Liver (tissue), 9 donors: Measurements from ENCODE around the gene SLC66A2. TPM values are rescaled to one million over a fixed set of nuclear protein-coding genes. Genes with fewer than 3 reads are reported as not detected.

ENCODE experiments used
- DNase-seq: peaks from one replicate; pipeline ENCODE4 v3.0.0-alpha.2; 2017; ENCODE audit warnings: low spot score
- H3K27ac ChIP-seq, 2 donors: one replicate each; pipeline ENCODE4 v1.7.0; 2013; ENCODE audit warnings: inconsistent platforms in 2 of 2, low read length in 2 of 2, control low read depth in 1 of 2, low read depth in 1 of 2, mild to moderate bottlenecking in 1 of 2
- H3K27me3 ChIP-seq, 4 donors: one replicate each; pipeline versions ENCODE4 v1.6.1 to v1.7.0; 2013; ENCODE audit warnings: low read length in 3 of 4, inconsistent platforms in 1 of 4, mild to moderate bottlenecking in 1 of 4, moderate library complexity in 1 of 4; ENCODE audit not compliant: control insufficient read depth in 4 of 4, insufficient read depth in 4 of 4
- H3K36me3 ChIP-seq, 4 donors: one replicate each; pipeline versions ENCODE4 v1.6.1 to v1.7.0; 2013; ENCODE audit warnings: low read length in 3 of 4, mild to moderate bottlenecking in 3 of 4, low read depth in 1 of 4, moderate library complexity in 1 of 4; ENCODE audit not compliant: control insufficient read depth in 4 of 4, insufficient read depth in 3 of 4
- H3K4me1 ChIP-seq, 4 donors: one replicate each; pipeline versions ENCODE4 v1.6.1 to v1.7.0; 2013; ENCODE audit warnings: low read length in 3 of 4, mild to moderate bottlenecking in 3 of 4, moderate library complexity in 1 of 4; ENCODE audit not compliant: control insufficient read depth in 4 of 4, insufficient read depth in 4 of 4
- H3K4me3 ChIP-seq, 3 donors: one replicate each; pipeline versions ENCODE4 v1.6.1 to v1.7.0; 2013; ENCODE audit warnings: low read length in 3 of 3, control low read depth in 1 of 3, low read depth in 1 of 3, mild to moderate bottlenecking in 1 of 3
- H3K9ac ChIP-seq, 2 donors: one replicate each; pipeline ENCODE4 v1.7.0; 2013; ENCODE audit warnings: low read length in 2 of 2, mild to moderate bottlenecking in 2 of 2, moderate library complexity in 2 of 2, control low read depth in 1 of 2, low read depth in 1 of 2
- H3K9me3 ChIP-seq, 4 donors: one replicate each; pipeline versions ENCODE4 v1.6.1 to v1.7.0; 2013; ENCODE audit warnings: low read length in 3 of 4; ENCODE audit not compliant: control insufficient read depth in 4 of 4
- EGR1 ChIP-seq, 2 donors: IDR thresholded peaks; 2 replicates each; pipeline ENCODE4 v1.6.1; 2016 to 2018; ENCODE audit warnings: antibody characterized with exemption in 2 of 2, low read depth in 2 of 2
- FOXA2 ChIP-seq: IDR thresholded peaks from 2 replicates; pipeline ENCODE4 v1.6.1; 2016; ENCODE audit warnings: antibody characterized with exemption
- GABPA ChIP-seq, 2 donors: IDR thresholded peaks in 1 of 2; conservative IDR thresholded peaks in 1 of 2; 2 replicates each; pipeline ENCODE4 v1.6.1; 2016; ENCODE audit warnings: antibody characterized with exemption in 2 of 2, mild to moderate bottlenecking in 1 of 2, moderate library complexity in 1 of 2
- HNF4A ChIP-seq, 2 donors: conservative IDR thresholded peaks; 2 replicates each; pipeline ENCODE4 v1.6.1; 2016; ENCODE audit warnings: antibody characterized with exemption in 2 of 2, mild to moderate bottlenecking in 2 of 2
- JUND ChIP-seq, 2 donors: IDR thresholded peaks; 2 replicates each; pipeline ENCODE4 v1.6.1; 2016; ENCODE audit warnings: antibody characterized with exemption in 2 of 2
- MAX ChIP-seq: IDR thresholded peaks from 2 replicates; pipeline ENCODE4 v1.6.1; 2016; ENCODE audit warnings: antibody characterized with exemption
- NR2F2 ChIP-seq: IDR thresholded peaks from 2 replicates; pipeline ENCODE4 v1.6.1; 2016; ENCODE audit warnings: antibody characterized with exemption
- RAD21 ChIP-seq, 2 donors: IDR thresholded peaks; 2 replicates each; pipeline ENCODE4 v1.6.1; 2016; ENCODE audit warnings: antibody characterized with exemption in 2 of 2, mild to moderate bottlenecking in 2 of 2
- RXRA ChIP-seq, 2 donors: IDR thresholded peaks; 2 replicates each; pipeline ENCODE4 v1.6.1; 2017 to 2018; ENCODE audit warnings: antibody characterized with exemption in 2 of 2, mild to moderate bottlenecking in 1 of 2
- SP1 ChIP-seq: IDR thresholded peaks from 2 replicates; pipeline ENCODE4 v1.6.1; 2018; ENCODE audit warnings: antibody characterized with exemption, mild to moderate bottlenecking
- TAF1 ChIP-seq: conservative IDR thresholded peaks from 2 replicates; pipeline ENCODE4 v1.6.1; 2016; ENCODE audit warnings: antibody characterized with exemption, mild to moderate bottlenecking
- YY1 ChIP-seq: IDR thresholded peaks from 2 replicates; pipeline ENCODE4 v1.6.1; 2016; ENCODE audit warnings: antibody characterized with exemption, mild to moderate bottlenecking
- WGBS: extraction: QIAGEN DNeasy Blood & Tissue Kit; methylation state at CpG from one replicate; pipeline ENCODE4 v1.1.7; 2013; 5-methylcytosine and 5-hydroxymethylcytosine counted together
- polyA plus RNA-seq, 2 donors: library from polyadenylated mRNA; stranded (reverse) in 1 of 2; unstranded in 1 of 2; fragments of 200-250 nt in 1 of 2; fragments of >200 nt in 1 of 2; fragmentation: Nextera tagmentation in 1 of 2; extraction: Ambion mirVana in 1 of 2; gene quantifications; one replicate each; pipeline versions ENCODE4 v1.2.1 to v1.2.3, GENCODE V29; 2013 to 2015
- total RNA-seq, 2 donors: library from RNA; depleted of rRNA; stranded (reverse); fragments of >200 nt; gene quantifications; one replicate each; pipeline ENCODE4 v1.2.3, GENCODE V29; 2014
- TF ChIP-seq, protein P1 (sequence below): fragments of 150-350 bp; IDR thresholded peaks from 2 replicates; pipeline ENCODE4 v1.5.1; 2017; ENCODE audit warnings: improper control_type of control experiment, low read depth, low read length; ENCODE audit not compliant: missing input control
- TF ChIP-seq, protein P2 (sequence below): IDR thresholded peaks from 2 replicates; pipeline ENCODE4 v1.6.1; 2016; ENCODE audit warnings: antibody characterized with exemption
- donor health status: healthy.
- donor health status: healthy.
- donor health status: healthy.
- donor health status: healthy.
- donor health status: healthy.

The SLC66A2 gene
- total and polyA plus RNA-seq, 4 donors: 47.8 to 107 (median 67.9) TPM

GRCh38 chr18:79871481-79872091, 79.9 kb downstream of the SLC66A2 start:
- no peak for DNase-seq
- Histone ChIP-seq H3K9me3 (no peaks in the 10 kb centered on the region), H3K4me3 (no peak overlapping the region), H3K27me3 (no peaks in the 10 kb centered on the region), H3K27ac (no peak overlapping the region), H3K4me1 (no peaks in the 10 kb centered on the region), H3K9ac (no peak overlapping the region), H3K36me3 (no peaks in the 10 kb centered on the region)
- TF ChIP-seq RXRA (IDR thresholded peaks at IDR 0.05) (no peak), MAX (no peak)
- WGBS: 82% methylated on average over 33 of the region's 33 CpGs

DNA sequence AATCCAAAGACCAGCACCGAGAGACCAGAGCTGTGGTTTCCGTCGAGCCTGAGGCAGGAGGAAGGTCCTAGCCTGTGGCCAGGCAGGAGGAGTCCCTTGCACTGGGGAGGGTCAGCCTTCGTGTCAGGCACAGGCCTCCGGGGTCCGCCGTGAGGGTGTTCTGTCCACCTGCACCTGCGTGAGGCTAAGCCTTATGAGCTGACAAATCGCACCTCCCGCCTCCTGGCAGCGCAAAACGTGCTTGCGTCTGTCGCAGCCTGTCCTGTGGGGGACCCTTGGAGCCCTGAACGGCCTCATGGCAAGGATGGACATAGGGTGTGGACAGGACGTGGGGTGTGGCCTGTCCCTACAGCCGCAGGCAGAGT, 80.4 kb downstream of the SLC66A2 start:
- Histone ChIP-seq H3K9ac (no peak overlapping the region), H3K9me3 (no peaks in the 10 kb centered on the region), H3K27ac (no peak overlapping the region), H3K4me3 (no peak overlapping the region), H3K4me1 (no peaks in the 10 kb centered on the region), H3K27me3 (no peaks in the 10 kb centered on the region), H3K36me3 (no peaks in the 10 kb centered on the region)
- 87% methylated on average over 17 of the region's 17 CpGs for WGBS
- TF ChIP-seq RXRA (IDR thresholded peaks at IDR 0.05) (no peak), HNF4A (conservative IDR thresholded peaks at IDR 0.05) (no peak)
- TF ChIP-seq, protein P1, sequence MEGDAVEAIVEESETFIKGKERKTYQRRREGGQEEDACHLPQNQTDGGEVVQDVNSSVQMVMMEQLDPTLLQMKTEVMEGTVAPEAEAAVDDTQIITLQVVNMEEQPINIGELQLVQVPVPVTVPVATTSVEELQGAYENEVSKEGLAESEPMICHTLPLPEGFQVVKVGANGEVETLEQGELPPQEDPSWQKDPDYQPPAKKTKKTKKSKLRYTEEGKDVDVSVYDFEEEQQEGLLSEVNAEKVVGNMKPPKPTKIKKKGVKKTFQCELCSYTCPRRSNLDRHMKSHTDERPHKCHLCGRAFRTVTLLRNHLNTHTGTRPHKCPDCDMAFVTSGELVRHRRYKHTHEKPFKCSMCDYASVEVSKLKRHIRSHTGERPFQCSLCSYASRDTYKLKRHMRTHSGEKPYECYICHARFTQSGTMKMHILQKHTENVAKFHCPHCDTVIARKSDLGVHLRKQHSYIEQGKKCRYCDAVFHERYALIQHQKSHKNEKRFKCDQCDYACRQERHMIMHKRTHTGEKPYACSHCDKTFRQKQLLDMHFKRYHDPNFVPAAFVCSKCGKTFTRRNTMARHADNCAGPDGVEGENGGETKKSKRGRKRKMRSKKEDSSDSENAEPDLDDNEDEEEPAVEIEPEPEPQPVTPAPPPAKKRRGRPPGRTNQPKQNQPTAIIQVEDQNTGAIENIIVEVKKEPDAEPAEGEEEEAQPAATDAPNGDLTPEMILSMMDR: no peak
- no peak for DNase-seq

- no peaks in the 10 kb centered on the region for H3K4me1 ChIP-seq
- TF ChIP-seq GABPA (IDR thresholded peaks at IDR 0.05 in 1 of 2, conservative IDR thresholded peaks at IDR 0.05 in 1 of 2) (no peak), RXRA (IDR thresholded peaks at IDR 0.05) (no peak), RAD21 (IDR thresholded peaks at IDR 0.05) (no peak), YY1 (no peak), TAF1 (no peak), SP1 (no peak), FOXA2 (no peak), MAX (no peak), JUND (IDR thresholded peaks at IDR 0.05) (no peak), EGR1 (IDR thresholded peaks at IDR 0.05; ENCODE audit: low read depth in 2 of 2) (no peak), HNF4A (conservative IDR thresholded peaks at IDR 0.05) (no peak), NR2F2 (no peak)
- TF ChIP-seq, protein P2, sequence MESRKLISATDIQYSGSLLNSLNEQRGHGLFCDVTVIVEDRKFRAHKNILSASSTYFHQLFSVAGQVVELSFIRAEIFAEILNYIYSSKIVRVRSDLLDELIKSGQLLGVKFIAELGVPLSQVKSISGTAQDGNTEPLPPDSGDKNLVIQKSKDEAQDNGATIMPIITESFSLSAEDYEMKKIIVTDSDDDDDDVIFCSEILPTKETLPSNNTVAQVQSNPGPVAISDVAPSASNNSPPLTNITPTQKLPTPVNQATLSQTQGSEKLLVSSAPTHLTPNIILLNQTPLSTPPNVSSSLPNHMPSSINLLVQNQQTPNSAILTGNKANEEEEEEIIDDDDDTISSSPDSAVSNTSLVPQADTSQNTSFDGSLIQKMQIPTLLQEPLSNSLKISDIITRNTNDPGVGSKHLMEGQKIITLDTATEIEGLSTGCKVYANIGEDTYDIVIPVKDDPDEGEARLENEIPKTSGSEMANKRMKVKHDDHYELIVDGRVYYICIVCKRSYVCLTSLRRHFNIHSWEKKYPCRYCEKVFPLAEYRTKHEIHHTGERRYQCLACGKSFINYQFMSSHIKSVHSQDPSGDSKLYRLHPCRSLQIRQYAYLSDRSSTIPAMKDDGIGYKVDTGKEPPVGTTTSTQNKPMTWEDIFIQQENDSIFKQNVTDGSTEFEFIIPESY: no peak
- TF ChIP-seq, protein P1: no peak
- DNase-seq: no peak
- WGBS: 81% methylated on average over 19 of the region's 19 CpGs
- H3K27me3 ChIP-seq: no peaks in the 10 kb centered on the region
- no peak overlapping the region for H3K4me3 ChIP-seq
- H3K9ac ChIP-seq: no peak overlapping the region
- no peaks in the 10 kb centered on the region for H3K36me3 ChIP-seq
- no peaks in the 10 kb centered on the region for H3K9me3 ChIP-seq
- H3K27ac ChIP-seq: no peak overlapping the region
Observed at GRCh38 chr18:79870301-79871025, 81.0 kb downstream of the SLC66A2 start.
